TTC549 (cell line): ENCODE measurements around the gene SMIM44.
"Not testable (repeated sequence)": the region's sequence is repeated elsewhere in the genome, so short reads cannot be mapped to it uniquely, and the experiment has no call there.

Source experiments
- FAIRE-seq: peaks from 2 replicates; lab custom pipeline; 2012; peaks lifted over from hg19 to GRCh38; lab: Jason Lieb, UNC

SMIM44 gene

GRCh38 chr19:3457528-3458228 lies 25.6 kb downstream of the SMIM44 start:
- FAIRE-seq = no peak

DNA sequence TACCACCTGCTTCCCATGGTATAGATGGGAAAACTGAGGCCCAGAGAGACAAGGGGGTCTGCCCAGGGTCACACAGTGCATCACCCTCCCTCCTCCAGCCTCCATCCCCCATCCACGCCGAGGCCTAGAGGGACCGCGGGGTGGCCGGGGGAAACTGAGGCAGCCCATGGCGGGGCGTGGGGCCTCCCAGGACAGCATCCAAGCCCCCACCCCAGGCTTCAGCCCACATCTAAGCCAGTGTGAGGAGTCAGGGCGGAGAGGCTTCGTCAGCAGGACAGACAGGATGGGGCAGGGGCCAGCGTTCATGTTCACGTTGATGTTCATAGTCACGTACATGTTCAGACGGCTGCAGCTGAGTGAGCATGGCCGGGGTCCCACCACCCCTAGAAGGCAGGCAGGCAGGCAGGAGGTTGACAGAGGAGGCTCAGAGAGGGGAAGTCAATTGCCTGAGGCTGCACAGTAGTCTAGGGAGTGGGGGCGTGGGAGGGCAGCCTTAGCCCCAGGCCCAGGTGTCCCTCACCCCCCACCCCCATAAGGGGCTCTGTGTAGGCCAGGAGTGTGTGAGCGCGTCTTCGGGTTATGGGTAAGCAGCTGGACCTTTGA lies 26.2 kb downstream of the SMIM44 start:
- no peak for FAIRE-seq

GRCh38 chr19:3455960-3456601 lies 27.2 kb downstream of the SMIM44 start:
- FAIRE-seq = no peak

- FAIRE-seq = no peak
These were observed 27.8 kb downstream of the SMIM44 start for GRCh38 chr19:3455393-3455955.

DNA sequence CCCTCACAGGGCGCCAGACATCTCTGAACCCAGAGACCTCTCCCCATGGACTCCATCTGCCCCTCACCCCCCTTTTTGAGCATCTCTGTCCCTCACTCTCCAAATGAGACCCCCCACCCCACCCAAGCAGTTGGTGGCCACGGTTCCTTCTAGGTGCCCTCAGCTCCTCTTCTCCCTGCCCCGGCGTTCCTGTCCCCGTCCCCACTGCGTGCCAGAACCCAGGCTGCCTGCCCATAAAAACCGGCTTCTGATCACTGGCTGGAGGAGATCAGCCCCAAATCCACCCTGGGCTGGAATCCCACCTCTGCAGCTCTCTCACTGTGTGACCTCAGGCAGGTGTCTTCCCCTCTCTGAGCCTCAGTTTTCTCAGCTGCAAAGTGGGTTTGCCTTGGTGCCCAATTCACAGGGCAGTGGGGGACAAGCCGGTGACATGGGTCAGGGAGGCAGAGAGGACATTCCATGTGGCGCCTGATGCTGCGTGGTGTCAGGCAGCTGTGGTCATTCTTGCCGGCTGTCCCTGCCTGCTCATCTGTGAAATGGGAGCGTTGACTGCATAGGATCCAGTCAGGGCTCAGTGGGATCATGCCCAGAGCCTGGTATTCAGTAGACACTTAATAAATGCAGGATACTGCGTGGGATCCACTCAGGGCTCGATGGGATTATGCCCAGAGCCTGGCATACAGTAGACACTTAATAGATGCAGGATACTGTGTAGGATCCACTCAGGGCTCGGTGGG lies 28.4 kb downstream of the SMIM44 start:
- no peak for FAIRE-seq

DNA sequence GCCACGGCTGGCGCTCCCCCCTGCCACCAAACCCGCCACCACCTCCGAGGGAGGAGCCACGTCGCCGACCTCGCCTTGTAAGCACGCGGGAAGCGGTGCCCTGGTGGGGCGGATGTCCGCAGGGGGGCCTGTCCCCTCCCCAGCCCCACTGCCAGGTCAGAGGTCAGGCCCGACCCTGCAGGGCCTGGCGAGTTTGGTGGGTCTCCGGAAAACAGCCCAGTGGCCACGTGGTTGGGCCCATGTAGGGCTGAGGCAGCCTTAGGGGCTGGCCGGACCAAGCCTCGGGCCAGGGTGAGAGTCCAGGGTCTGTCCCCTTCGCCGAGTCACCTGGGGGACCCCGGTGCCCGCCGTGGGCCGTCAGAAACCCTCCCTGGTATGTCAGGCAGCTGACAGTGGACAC lies 29.4 kb downstream of the SMIM44 start:
- FAIRE-seq = no peak

DNA sequence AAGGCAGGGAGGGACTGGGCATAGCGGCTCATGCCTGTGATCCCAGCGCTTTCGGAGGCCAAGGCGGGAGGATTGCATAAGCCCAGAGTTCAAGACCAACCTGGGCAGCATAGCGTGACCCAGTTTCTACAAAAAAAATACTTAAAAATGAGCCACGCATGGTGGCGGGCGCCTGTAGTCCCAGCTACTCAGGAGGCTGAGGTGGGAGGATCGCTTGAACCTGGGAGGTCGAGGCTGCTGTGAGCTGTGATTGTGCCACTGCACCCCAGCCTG lies 30.4 kb downstream of the SMIM44 start:
- not testable (repeated sequence) for FAIRE-seq

GRCh38 chr19:3452171-3452941 lies 30.9 kb downstream of the SMIM44 start:
- FAIRE-seq = no peak

DNA sequence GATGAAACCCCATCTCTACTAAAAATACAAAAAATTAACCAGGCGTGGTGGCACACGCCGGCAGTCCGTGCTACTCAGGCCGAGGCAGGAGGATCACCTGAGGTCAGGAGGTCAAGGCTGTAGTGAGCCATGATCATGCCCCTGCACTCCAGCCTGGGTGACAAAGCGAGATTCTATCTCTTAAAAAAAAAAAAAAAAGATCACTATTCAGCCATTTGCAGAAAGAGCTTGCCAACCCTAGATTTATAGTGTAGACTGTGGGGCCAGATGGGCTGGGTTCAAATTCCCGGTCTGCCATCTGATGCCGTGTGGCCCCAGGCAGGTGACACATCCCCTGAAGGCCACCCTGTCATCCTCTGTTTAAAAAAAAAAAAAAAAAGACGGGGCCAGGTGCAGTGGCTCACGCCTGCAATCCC lies 31.8 kb downstream of the SMIM44 start:
- FAIRE-seq = no peak

DNA sequence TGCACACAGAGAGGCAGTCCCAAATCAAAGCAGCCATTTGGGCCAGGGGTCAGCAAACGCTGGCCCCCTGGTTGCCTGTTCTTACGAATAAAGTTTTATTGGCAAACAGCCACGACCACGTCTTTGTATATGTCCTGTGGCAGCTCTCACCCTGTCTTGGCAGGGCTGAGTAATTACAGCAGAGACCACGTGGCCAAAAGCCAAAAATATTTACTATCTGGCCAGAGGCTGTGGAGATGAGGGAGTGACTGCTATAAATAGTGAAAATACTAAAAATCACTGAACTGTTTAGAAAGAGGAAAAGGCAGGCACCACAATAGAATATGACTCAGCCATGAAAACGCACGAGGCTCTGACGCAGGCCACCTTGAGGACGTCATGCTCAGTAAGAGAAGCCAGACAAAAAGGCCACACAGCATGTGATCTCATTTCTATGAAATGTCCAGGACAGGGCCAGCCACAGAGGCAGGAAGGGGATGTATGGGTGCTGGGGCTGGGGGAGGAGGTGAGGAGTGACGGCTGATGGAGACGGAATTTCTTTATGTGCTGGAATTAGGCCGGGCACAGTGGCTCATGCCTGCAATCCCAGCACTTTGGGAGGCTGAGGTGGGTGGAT lies 32.3 kb downstream of the SMIM44 start:
- no peak for FAIRE-seq

DNA sequence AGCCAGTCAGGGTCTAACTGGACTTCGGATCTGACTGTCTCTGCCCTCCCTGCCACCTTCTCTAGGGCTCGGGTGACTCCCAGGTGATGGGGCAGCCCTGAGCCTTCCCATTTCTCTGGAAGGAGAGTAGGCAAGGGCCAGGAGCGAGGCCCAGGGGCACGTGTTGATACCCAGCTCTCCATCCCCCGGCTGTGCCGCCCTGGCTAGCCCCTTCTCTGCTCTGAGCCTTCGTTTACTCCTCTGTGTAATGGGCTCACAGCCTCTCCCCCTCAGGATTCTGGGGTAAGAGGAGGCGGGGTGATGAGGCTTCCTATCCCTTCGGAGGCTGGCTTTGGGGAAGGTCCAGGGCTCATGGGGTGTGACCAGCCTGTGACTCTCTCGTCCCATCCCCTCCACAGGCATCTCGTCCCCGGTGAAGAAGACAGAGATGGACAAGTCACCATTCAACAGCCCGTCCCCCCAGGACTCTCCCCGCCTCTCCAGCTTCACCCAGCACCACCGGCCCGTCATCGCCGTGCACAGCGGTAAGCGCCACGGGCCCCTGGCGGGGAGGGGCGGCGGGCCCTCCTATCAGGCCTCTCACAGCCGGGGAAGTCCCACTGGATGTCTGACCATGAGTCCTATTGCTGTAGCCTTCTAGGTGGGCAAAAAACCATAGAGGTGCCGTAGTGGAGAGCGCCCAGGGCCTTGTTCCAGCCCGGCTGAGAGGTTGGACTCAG lies 34.5 kb downstream of the SMIM44 start:
- FAIRE-seq = no peak

GRCh38 chr19:3446657-3447056 lies 36.6 kb downstream of the SMIM44 start:
- not testable (repeated sequence) for FAIRE-seq

- FAIRE-seq = no peak
These were observed 38.5 kb downstream of the SMIM44 start for GRCh38 chr19:3444695-3445234.

- no peak for FAIRE-seq
These were observed 39.2 kb downstream of the SMIM44 start for GRCh38 chr19:3443840-3444694.

DNA sequence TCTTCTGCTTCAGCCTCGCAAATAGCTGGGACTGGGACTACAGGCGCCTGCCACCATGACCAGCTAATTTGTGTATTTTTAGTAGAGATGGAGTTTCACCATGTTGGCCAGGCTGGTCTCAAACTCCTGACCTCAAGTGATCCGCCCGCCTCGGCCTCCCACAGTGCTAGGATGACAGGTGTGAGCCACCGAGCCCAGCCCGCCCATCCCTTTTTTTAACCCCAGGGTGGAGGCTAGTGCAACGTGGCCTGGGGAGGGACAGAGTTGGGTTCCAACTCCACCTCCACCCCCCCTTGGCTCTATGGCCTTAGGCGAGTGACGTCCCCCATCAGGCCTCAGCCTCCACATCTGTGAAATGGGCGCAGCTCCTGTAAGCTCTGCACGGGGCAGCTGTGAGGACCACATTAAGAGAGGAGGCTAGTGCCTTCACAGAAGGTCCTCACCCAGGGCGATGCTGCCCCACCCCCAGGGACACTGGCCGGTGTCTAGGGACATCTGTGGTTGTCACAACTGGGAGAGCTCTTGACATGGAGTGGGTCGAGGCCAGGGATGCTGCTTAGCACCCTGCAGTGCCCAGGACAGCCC lies 40.7 kb downstream of the SMIM44 start:
- FAIRE-seq = no peak

DNA sequence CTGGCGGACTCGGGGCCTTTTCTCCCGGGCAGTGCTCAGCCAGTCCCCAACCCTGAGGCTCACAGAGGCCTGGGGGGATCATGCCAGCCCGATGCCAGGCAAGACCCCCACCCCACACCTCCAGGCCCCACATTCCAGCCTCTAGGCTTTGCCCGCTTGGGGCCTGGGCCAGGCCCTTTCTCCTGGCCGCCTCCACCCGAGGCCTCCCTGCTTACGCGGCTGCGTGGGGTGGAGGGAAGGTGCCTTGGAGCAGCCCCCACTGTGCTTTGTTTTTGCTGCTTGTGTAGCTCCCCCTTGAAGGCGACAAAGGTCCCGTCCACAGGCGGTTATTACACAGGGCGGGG lies 41.3 kb downstream of the SMIM44 start:
- no peak for FAIRE-seq

- no peak for FAIRE-seq
These were observed 41.9 kb downstream of the SMIM44 start for GRCh38 chr19:3441089-3441985.

GRCh38 chr19:3440082-3440481 lies 43.2 kb downstream of the SMIM44 start:
- no peak for FAIRE-seq
